Raji (cell line): ENCODE results near the gene RPL22.

Experiments used
- POLR2A ChIP-seq: IDR thresholded peaks from 2 replicates; pipeline ENCODE4 v1.6.1; 2011; ENCODE audit warnings: low read depth, low read length, control low read depth; ENCODE audit not compliant: insufficient read depth

RPL22 gene

DNA sequence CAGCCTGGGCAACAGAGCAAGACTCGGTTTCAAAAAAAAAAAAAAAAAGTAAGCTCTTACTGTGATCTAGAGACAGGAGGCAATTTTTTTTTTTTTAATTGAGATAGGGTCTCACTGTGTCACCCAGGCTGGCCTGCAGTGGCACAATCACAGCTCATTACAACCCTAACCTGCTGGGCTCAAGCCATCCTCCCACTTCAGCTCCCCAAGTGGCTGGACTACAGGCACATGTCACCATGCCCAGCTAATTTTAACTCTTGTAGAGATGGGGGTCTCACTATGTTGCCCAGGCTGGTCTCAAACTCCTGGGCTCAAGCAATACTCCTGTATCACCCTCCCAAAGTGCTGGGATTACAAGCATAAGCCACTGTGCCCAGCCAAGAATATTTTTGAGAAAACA is 7.4 kb downstream of the RPL22 start:
- TF ChIP-seq POLR2A, result no peak

DNA sequence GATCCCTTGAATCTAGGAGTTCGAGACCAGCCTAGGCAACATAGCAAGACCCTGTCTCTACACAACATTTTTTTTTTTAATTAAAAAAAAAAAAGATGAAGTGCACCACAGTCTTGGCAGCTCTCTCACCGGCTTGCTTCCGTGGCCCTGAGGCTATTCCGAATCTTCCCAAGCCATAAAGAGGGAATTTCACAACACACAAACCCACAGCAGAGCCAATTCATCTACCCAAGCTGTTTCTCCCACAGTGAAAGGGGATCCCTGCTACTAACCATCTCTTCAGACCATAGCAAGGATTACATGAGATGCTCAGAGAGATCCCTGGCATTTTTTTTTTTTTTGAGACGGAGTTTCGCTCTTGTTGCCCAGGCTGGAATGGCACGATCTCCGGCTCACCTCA is 10.9 kb downstream of the RPL22 start:
- no peak for TF ChIP-seq POLR2A

DNA sequence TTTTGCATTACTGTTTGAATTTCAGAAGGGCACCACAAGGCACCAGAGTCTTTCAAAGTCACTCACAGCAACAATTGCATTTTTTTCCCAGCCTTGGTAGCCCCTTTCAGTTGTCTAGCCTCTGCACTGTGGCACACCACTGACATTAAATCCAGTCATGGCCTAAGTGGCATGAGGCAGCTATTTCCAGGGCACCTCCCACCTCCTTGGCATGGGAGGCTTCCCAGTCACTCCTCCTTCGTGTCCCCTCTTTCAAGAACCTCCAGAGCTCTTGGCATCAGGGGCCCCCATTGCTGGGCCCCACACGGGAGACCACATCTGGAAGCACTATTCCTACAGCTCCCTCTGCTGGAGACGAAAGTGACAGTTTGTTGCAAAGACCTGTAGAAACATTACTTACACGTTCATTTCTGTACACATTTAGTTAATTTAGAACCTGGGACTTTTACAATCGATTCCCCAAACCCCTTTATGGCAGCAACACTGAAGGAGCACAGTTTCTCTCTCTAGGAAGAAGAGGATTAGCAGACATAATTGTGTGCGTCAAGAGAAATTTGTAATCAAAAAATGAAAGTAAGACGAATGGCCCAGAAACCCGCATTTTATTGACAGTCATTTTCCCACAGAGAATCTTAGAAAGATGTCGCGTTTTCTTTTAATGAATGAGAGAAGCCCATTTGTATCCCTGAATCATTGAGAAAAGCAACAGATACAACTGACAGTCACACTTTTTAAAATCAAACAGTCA is 13.6 kb downstream of the RPL22 start:
- TF ChIP-seq POLR2A, result no peak

DNA sequence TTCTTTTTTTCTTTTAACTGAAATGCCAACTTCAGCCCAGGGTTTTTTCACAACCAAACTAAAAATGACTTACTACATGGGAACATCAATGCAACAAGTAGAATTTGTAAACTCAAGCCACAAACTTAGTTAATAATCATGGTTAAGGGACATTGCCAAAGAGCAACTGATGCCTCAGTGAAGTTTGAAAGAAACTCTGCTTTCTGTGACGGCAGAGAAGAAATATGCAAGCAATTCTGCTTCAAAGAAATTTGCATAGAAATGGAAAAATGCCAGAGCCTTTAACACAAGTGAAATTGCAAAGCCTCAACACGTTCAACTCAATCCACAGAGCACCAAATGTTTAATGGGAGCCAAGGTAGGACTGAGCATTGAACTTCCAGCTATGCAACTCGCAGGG is 14.2 kb downstream of the RPL22 start:
- no peak for TF ChIP-seq POLR2A

DNA sequence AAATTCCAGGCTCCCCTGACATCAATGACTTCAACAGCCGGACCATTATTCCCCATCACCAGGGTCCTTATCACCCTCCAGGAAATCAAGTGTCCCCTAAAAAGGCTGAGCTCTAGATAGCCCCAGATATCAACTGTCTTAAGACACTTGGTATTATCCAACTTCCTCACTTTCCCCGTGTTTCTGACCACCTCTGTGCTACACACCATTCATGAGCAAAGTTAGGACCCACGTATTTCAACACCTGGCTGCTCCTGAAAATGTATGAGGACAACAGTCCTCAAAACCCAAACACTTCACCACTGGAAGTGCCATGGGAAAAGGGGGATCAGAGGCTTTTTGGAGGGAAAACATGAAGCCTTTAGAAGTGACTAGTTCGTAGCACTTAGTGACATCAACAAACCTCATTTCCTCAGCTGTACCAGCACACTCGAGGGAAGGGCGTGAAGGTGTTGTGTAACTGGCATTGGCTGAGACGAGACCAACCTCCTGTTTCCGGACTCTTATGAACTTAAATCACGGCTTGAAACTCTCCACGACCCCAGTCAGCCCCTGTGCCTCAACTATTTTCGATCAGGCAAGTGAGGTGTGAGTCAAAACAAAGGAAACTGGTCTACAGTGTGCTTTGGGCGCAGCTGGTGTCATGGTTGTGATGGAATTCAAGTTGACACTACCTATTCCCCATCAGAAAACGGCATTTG is 15.2 kb downstream of the RPL22 start:
- TF ChIP-seq POLR2A, result no peak

DNA sequence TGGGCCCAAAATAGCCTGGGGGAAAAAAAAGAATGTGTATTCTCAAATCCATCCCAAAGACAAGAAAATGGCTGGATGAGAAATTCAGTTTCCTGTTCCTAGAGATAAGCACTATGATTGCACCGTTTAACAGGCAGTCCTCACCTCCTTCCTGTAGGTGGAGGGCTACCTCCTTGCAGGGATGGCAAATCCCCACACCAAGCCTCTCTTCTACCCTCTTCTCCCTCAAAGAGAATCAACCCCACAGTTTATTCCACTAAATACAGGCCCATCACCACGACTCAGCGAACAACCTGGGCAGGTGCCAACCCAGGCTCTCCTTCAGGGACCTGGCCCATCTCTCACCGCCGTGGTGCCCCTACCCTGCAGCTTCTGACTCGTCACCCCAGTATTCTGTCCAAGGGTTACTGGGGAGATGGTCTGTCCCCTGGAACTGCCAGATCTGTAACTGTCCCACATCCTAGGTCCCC is 15.8 kb downstream of the RPL22 start:
- TF ChIP-seq POLR2A, result no peak

DNA sequence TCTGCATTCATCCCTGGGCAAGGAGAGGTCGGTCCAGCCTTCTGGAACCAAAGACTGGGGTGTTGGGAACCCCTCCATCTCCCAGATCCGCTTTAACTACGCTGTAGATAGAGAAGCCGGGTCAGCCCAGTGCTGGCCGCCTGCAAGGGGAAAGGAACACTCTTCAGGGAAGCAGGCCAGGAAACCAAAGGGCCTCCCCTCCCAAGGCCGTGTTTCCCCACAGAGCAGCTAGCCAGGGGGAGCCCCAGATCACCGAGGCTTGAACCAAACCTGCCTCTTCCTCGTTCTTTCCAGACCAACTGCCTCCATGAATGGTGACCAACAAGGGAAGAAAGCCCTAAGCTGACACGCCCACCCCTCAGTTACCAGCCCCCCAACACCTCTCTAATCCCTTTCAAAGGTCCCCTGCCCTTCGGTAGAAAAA is 18.0 kb downstream of the RPL22 start:
- no peak for TF ChIP-seq POLR2A

DNA sequence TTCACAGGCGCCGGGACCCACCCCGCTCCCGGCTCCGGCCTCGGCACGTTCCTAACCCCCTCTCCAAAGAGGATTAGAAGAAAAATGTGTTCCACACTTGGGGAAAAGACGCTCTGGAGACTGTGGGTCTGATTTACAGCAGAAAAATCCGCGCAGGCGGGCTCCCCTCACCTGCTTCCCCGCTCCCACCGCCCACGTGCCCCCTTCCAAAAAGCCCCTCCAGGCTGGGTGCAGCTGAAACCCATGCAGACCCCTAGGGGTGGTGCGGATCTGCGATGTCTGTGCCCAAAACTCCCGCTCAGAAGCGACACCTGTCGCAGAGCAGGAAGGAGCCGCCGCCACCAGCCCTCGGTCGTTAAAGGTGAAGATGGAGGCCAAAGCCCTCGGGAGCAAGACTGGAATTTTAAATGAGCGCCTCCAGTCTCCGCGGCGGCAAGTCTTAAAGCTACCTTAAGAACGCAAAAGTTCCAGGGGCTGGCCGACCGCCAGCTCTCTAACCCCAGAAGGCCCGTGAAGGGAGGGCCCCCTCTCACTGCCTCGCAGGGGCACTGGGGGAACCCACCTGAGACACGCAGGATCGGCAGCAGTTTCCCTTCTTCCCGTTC is 18.6 kb downstream of the RPL22 start:
- TF ChIP-seq POLR2A, result no peak

DNA sequence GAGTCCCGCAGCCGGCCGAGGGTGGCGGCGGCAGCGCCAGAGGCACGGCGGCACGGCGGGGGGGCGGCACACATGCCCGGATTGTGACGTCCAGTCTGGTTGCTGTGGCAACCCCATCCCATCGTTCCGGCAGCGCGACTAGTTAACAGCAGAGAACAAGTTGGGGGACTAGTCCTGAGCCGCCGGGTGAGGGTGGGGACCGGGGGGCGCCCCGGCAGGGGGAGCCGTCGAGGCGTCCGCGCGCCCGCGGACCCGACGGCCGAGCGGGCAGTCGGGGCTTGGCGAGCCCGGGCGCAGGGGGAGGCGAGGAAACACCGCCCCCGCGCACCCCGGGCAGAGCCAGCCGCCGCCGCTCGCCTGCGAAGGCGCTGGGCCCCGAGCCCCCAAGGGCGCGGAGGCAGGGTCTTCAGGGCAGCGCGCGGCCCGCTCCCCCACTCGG is 19.1 kb downstream of the RPL22 start, which contains the start of gene CHD5:
Gene CHD5, minus strand, starts transcription at position 54 of the 439 bp plus-strand sequence. CDS start 298 bp downstream, outside the sequence.
- no peak for TF ChIP-seq POLR2A

DNA sequence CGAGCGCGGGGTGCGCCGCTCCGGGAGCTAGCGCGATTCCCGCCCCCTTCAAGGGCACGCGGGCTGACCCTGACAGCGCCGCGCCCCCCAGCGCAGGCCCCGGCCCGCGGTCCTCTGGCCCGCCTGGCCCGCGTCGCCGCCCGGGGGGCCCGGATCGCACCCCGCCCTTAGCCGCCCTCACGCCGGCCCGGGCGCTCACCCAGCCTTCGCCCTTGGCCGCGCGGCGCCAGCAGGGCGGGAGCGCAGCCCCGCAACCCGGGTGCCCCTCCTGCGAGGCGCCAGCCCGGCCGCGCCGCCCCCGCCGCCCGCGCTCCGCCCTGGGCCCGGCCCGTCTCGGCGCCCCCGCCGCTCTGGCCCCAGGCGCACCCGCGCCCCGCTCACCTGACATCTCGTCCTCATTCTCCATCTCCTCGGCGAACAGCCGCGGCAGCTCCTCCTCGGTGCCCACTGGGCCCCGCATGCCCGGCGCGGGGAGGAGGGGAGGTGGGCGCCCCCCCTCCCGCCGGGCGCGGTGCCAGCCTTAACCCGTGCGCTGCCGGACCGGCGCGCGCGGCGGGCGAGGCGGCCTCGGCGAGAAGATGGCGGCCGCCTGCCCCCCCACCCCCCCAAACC is 19.7 kb downstream of the RPL22 start:
- TF ChIP-seq POLR2A, result no peak

DNA sequence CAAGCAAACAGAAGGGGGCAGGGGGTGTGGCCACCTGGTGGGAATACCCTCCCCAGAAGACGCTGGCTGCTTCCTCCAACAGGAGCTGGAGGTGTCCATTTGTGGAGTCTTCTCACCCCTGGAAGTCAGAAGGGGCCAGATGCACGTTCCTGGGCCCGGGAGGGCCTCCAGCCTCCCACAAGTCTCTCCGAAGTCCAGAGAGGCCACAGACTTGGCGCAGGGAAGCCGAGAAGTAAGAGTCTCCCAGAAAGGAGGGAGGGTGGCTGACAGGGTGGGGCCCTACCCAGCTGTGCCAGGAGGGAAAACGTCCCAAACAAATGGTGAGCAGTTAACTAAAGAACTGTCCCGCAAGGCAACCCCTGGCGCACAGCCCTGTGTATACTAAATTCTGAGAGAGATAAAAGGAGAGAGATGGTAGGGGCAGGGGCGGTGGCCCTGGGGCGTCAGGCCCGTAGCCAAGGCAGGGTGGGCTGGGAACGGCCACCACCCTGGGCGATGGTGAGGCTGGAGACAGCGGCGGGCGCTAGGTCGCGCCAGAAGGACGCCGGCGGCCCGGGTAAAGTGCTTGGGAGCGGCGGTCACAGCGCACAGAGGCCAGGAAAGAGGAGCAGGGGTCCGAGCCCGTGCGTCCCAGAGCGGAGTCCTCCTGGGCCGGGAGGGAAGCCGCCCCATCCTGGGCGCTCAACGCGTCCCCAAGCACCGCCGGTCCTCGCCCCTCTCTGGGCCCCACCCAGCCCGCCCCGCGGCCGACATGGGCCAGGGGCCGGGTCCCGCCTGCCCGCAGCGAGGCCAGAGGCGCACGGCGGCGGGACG is 20.4 kb downstream of the RPL22 start:
- TF ChIP-seq POLR2A, result no peak

DNA sequence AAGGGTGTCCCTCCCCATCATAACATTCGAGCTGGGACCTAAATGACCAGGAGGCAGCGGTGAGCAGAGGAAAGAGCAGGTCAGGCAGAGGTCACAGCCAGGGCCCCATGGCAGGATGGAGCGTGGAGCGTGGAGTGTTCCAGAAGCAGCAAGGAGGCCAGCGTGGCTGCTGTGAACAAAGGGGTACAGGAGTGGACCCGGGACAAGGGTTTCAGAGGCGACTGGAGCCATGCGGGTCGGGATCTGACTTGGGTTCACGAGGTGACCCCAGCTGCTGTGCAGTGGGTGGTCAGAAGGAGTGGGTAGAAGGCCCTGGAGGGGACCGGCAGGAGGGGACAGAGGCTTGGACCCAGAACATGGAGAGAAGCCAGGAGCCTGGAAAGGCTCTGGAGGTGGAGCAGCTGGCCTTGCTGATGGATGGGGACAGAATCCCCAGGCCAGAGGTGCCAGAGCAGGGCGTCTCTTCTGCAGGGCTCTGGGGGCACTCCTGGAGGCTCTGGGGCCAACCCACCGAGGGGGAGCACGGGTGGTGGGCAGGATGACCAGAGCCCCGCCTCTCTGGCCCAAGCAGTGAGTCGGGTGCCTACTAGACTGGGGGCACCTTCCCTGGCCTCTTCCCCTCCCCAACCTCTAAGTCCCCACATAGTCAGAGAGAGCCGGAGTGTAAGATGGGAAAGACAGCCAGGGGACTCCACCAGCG is 21.6 kb downstream of the RPL22 start:
- TF ChIP-seq POLR2A, result no peak

DNA sequence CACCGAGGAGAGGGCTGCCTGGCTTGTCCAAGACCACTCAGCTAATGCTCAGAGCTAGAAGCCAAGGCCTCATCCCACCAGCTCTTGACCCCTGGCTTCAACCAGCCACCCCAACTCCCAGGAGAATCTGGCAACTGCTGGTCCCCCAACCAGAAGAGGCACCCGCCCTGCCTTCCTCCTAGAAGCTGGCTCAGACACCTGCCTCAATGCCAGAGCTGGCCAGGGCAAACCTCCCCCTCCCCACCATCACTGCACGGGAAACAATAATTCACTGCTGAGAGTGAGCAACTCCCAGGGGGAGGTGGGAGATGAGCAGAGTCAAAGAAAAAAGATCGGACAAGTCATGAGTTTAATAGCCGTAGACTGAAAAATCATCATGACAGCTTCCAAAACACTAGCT is 22.6 kb downstream of the RPL22 start:
- TF ChIP-seq POLR2A, result no peak

DNA sequence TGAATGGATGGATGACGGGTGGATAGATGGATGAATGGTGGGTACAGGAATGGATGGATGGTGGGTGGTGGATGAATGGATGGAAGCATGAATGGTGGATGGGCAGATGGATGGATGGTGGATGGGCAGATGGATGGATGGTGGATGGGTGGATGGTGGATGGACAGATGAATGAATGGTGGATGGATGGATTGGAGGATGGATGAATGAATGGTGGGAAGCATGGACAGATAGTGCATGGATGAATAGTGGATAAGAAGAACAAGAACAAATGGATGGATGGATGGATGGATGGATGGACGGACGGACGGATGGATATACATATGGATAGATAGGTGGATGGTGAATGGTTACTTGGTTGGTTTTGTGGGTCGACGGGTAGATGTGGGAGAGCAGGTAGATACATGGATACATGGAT is 24.0 kb downstream of the RPL22 start:
- TF ChIP-seq POLR2A, result no peak
